Gastroesophageal sphincter (tissue), 4 donors: Measurements from ENCODE around the gene PRDM1. TPM values are rescaled to one million over a fixed set of nuclear protein-coding genes. Genes with fewer than 3 reads are reported as not detected.

Source experiments
- ATAC-seq: fragments of 150-250 bp; one replicate; pipeline ENCODE4 v1.9.1; 2016; ENCODE audit warnings: mild to moderate bottlenecking, moderate library complexity
- H3K27ac ChIP-seq, 4 donors: fragments of 200-600 bp; sonication (generic) in 3 of 4; 1 replicate in 3 of 4; 2 replicates in 1 of 4; pipeline ENCODE4 v1.5.1; 2016 to 2019
- H3K27me3 ChIP-seq: fragments of 200-600 bp; sonication (generic); one replicate; pipeline ENCODE4 v1.5.1; 2019
- H3K36me3 ChIP-seq, 2 donors: fragments of 200-600 bp; sonication (generic); one replicate each; pipeline ENCODE4 v1.5.1; 2019; ENCODE audit warnings: control low read depth in 1 of 2
- H3K4me1 ChIP-seq, 3 donors: fragments of 200-600 bp; sonication (generic); 1 replicate in 2 of 3; 2 replicates in 1 of 3; pipeline ENCODE4 v1.5.1; 2016 to 2019; ENCODE audit warnings: control low read depth in 2 of 3
- H3K4me3 ChIP-seq, 2 donors: fragments of 200-600 bp; sonication (generic); one replicate each; pipeline ENCODE4 v1.5.1; 2019; ENCODE audit warnings: mild to moderate bottlenecking in 1 of 2, moderate library complexity in 1 of 2
- H3K9me3 ChIP-seq, 3 donors: fragments of 200-600 bp; sonication (generic); one replicate each; pipeline ENCODE4 v1.5.1; 2017 to 2019; ENCODE audit warnings: control low read depth in 2 of 3
- EP300 ChIP-seq: sonication (generic); formaldehyde crosslinking; IDR thresholded peaks from one replicate; pipeline ENCODE4 v1.6.1; 2017; ENCODE audit warnings: antibody characterized with exemption, mild to moderate bottlenecking
- POLR2A ChIP-seq, 2 donors: fragments of 450-650 bp; IDR thresholded peaks; one replicate each; pipeline ENCODE4 v1.6.1; 2017; ENCODE audit warnings: antibody characterized with exemption in 2 of 2, mild to moderate bottlenecking in 2 of 2, moderate library complexity in 1 of 2
- POLR2AphosphoS5 ChIP-seq: sonication (generic); formaldehyde crosslinking; IDR thresholded peaks from one replicate; pipeline ENCODE4 v1.6.1; 2017; ENCODE audit warnings: antibody characterized with exemption
- WGBS, 2 donors: methylation state at CpG; one replicate each; pipeline ENCODE4 v1.1.5; 2018; ENCODE audit warnings: low coverage in 1 of 2; 5-methylcytosine and 5-hydroxymethylcytosine counted together
- total RNA-seq, 4 donors: library from RNA; depleted of rRNA; stranded (reverse); fragments of >200 nt; gene quantifications; one replicate each; pipeline ENCODE4 v1.1.0, GENCODE V29; 2016
- TF ChIP-seq, protein P1 (sequence below), 4 experiments: fragments of 200-600 bp in 2 of 4; fragments of 450-650 bp in 2 of 4; sonication (generic) in 1 of 4; IDR thresholded peaks; one replicate each; pipeline ENCODE4 v1.5.1; 2017 to 2019; ENCODE audit warnings: antibody characterized with exemption in 4 of 4, mild to moderate bottlenecking in 2 of 4, moderate library complexity in 2 of 4

The PRDM1 gene
- total RNA-seq, 4 donors from 2014 or later = 1.8 to 4.0 (median 3.2) TPM

DNA sequence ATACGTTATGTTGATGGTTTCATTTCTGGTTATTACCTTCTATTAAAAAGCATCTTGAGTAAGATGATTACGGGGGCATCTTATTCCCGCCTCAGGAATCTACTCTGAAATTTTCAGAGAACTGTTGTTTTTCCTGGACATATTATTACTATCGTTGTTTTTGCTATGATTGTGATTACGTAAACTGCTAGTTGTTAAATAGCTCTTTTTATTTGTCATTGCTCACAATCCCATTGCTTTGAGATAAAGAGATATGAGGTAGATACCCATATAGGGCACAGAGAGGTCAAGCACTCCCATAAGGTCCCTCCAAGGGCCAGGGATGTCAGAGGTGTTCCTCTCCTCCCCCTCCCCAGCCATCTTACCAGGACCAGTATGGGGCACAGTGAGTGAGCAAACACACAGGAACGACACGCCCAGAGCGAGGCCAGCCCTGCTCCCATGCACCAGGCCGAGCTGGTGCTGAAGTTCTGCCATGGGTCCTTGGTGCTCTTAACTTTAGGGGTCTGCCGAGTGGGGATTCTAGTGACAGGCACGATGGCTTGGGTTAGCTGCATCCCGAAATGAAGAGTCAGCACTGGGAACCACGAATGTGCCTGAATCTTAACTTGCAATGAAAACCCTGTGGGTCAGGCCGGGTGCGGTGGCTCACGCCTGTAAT is 49.9 kb downstream of the PRDM1 start:
- no peak for ATAC-seq
- 79 to 97% methylated on average over 5 to 6 of the region's 16 CpGs for WGBS, 2 donors
- Histone ChIP-seq H3K4me1 (no peaks in the 10 kb centered on the region), H3K27ac (no peak overlapping the region), H3K36me3 (no peaks in the 10 kb centered on the region), H3K27me3 (no peaks in the 10 kb centered on the region), H3K4me3 (no peak overlapping the region), H3K9me3 (no peaks in the 10 kb centered on the region)
- TF ChIP-seq, protein P1, sequence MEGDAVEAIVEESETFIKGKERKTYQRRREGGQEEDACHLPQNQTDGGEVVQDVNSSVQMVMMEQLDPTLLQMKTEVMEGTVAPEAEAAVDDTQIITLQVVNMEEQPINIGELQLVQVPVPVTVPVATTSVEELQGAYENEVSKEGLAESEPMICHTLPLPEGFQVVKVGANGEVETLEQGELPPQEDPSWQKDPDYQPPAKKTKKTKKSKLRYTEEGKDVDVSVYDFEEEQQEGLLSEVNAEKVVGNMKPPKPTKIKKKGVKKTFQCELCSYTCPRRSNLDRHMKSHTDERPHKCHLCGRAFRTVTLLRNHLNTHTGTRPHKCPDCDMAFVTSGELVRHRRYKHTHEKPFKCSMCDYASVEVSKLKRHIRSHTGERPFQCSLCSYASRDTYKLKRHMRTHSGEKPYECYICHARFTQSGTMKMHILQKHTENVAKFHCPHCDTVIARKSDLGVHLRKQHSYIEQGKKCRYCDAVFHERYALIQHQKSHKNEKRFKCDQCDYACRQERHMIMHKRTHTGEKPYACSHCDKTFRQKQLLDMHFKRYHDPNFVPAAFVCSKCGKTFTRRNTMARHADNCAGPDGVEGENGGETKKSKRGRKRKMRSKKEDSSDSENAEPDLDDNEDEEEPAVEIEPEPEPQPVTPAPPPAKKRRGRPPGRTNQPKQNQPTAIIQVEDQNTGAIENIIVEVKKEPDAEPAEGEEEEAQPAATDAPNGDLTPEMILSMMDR (IDR thresholded peaks at IDR 0.05) = no peak
- TF ChIP-seq POLR2A (IDR thresholded peaks at IDR 0.05) (no peak), POLR2AphosphoS5 (no peak), EP300 (no peak)

DNA sequence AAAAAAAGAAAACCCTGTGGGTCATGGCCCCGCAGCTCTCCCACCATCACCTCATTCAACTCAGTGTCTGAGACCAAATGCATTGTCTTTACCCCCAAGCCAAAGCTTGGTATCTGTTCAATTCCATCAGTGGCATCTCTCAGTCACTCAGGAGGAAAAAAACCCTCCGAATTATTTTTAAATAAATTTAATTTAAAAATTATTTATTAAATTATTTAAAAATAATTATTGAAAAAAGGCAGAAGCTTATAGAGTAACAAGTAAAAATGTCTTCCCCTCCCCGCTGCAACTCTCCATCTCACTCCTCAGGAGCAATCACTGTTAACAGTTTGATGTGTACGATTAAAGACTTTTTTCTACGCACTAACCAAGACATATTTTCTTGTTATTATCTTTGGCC is 50.7 kb downstream of the PRDM1 start:
- ATAC-seq = no peak
- WGBS, 2 donors = 93 to 94% methylated on average over 4 to 5 of the region's 5 CpGs
- TF ChIP-seq POLR2A (IDR thresholded peaks at IDR 0.05) (no peak), EP300 (no peak), POLR2AphosphoS5 (no peak)
- TF ChIP-seq, protein P1 (IDR thresholded peaks at IDR 0.05) = no peak
- no peaks in the 10 kb centered on the region for H3K4me1 ChIP-seq
- H3K4me3 ChIP-seq = no peak overlapping the region
- H3K27me3 ChIP-seq = no peaks in the 10 kb centered on the region
- H3K36me3 ChIP-seq = no peaks in the 10 kb centered on the region
- no peak overlapping the region for H3K27ac ChIP-seq
- H3K9me3 ChIP-seq = no peaks in the 10 kb centered on the region

- Histone ChIP-seq H3K27ac (no peak overlapping the region), H3K4me1 (no peaks in the 10 kb centered on the region), H3K36me3 (no peaks in the 10 kb centered on the region), H3K27me3 (no peaks in the 10 kb centered on the region), H3K4me3 (no peak overlapping the region), H3K9me3 (no peaks in the 10 kb centered on the region)
- ATAC-seq = no peak
- TF ChIP-seq, protein P1 (IDR thresholded peaks at IDR 0.05) = no peak
- no peak for TF ChIP-seq POLR2AphosphoS5
- no peak for TF ChIP-seq EP300
- TF ChIP-seq POLR2A (IDR thresholded peaks at IDR 0.05) = no peak
- 57 to 80% methylated on average over 4 of the region's 6 CpGs for WGBS, 2 donors
Observed at GRCh38 chr6:106138151-106138550, 52.0 kb downstream of the PRDM1 start.

DNA sequence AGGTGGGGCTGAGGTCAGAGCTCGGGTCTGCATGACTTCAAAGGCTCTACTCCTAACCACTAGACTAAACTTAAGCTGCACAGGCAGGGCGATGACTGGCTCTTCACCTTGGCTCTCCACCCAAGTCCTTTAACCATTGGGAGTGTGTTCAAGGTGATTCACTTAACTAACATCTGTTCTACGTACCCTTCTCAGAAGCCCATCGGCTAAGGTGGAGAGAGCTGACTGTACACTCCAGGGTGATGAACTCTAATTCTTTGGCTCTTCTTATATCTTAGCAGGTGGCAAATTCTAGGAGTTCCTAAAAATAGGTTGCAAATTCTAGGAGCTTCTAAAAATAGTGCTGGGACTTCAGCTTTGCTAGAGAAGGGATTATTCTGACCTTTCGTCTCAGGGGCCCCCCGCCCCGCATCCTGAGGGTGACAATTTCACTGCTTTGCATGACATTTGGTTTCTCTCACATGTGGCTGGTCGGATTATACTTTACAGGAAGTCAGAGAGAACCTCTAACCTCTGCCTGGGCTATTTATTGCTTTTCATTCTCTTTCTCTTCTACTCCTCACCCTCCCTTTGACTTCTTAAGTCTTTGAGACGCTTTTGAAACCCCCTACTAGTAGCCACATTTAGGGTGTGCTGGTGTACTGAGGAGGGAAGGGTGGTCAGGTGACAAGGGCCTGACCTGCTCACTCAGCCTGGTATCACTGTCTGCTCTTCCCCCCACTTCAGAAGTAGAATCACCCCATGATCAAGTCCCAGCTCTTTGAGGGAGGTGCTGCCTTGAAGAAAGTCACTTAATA is 55.5 kb downstream of the PRDM1 start:
- Histone ChIP-seq H3K27me3 (no peaks in the 10 kb centered on the region), H3K36me3 (no peaks in the 10 kb centered on the region), H3K4me1 (no peaks in the 10 kb centered on the region), H3K27ac (no peak overlapping the region), H3K9me3 (no peaks in the 10 kb centered on the region), H3K4me3 (no peak overlapping the region)
- ATAC-seq = no peak
- 56 to 74% methylated on average over 3 to 9 of the region's 9 CpGs for WGBS, 2 donors
- TF ChIP-seq POLR2A (IDR thresholded peaks at IDR 0.05) = no peak
- TF ChIP-seq, protein P1 (IDR thresholded peaks at IDR 0.05) = no peak
- no peak for TF ChIP-seq EP300
- TF ChIP-seq POLR2AphosphoS5 = no peak
